ENCODE results near the gene SMIM8.

SMIM8 gene

DNA sequence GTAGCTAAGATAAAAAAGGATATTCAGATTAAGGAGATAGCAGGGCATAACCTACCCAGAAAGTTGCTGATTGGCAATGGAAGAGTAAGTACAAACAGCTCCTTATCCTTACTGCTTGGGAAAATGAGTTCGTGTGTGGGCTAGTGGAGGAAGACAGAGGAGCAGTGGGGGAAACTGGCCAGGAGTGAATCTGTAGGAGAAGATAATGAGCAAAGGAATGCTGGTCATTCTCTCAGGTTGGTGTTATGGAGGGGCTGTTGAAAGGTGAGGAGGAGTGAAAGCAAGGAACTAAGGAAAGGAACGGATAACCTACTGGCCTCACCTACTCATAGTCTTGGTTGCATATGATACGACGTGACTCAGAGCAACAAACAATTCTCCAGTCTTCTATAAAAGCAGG, 14.0 kb downstream of the SMIM8 start:
- no peak for DNase-seq

DNA sequence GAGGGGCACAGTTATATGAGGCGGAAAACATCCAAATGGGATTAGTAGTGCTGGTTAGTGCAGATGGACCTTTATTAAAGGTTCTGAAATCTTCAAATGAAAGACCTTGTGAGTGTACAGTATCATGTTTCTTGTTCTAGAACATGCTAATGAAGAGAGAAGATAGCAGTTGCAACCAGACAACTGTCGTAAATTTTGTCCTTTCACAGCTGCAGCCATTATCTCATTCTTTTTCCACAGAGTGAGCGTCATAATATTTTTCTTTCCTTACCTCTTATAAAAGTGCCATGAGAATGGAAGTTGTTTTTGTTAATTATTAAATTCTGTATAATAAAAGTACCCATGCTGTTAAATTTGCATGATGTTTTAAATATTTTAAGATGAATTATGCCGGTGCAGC, 17.8 kb downstream of the SMIM8 start:
- DNase-seq = no peak

DNA sequence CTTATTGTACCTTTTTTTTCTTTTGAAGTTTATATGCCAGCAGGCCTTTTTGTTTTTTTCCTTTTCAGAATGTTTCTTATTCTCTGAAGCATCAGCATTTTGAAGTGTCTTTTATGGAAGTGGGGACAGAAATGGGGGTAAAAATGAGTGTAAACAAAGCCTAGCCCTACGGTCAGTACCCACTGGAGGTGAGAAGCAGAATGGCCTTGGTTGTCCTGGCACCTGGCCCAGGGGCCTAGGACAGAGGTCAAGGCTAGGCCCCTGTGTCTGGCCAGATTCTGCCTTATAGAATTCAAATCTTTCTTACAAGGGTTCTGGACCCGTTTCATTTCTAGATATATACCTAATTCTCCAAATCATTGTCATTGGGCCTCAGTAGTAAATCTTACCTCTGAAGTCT, 18.8 kb downstream of the SMIM8 start:
- no peak for DNase-seq

DNA sequence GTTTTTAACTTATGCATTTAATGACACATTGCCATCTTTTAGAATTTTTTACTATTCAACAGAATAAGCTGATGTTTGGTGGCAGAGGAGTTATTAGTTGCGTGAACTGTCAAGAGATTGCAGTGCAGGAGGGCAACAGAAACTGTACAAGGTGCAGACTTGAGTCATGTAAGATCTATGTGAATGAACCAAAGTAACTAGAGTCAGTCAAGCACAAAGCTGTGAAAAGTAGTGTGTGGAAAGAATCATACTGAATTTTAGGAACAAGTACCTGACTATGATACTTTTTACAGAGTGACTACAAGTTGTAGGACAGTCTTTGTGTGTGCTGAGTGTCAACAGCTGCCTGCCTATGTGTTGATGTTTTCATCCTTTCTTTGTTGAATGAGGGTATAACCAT, 19.5 kb downstream of the SMIM8 start:
- no peak for DNase-seq

DNA sequence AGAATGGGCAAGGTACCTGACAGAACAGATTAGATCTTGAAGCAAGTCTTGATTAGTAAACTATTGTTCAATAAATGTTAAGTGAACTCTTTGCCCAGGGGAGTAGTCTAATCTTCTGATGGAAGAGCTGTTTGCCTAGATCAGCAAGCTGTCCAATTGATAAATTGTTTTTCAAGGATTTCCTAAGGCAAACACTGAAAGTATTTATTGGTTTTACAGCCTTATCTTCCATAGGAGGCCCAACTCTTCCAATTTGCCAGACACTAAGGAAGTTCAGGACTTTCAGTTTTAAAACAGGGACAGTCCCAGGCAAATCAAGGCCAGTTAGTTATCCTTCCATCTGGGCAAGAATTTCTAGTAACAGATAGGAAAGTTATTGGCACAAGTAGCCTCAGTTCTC, 20.4 kb downstream of the SMIM8 start:
- DNase-seq = no peak

DNA sequence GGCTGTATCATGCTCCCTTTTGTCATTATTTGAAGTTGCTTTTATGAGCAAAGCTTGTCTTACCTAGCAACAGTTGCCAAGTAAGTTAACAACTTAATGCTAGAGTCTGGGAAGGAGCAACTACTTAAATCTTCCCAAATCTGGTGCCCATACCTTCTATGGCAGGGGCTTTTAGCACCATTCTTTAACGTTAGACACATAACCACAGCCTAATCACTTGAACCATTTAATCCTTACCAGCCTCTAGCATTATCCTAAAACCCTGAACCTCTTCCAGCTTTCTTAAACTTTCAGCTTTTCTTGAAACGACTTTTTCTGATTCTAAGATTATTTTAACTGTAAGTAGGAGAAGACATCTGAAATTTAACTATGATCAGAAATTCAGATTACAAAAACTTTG, 22.3 kb downstream of the SMIM8 start, which contains the start of gene C6orf163:
Gene C6orf163, plus strand, starts transcription at position 83 of the 400 bp plus-strand sequence. Its CDS starts 287 bp downstream, at position 370.
- no peak for DNase-seq

DNA sequence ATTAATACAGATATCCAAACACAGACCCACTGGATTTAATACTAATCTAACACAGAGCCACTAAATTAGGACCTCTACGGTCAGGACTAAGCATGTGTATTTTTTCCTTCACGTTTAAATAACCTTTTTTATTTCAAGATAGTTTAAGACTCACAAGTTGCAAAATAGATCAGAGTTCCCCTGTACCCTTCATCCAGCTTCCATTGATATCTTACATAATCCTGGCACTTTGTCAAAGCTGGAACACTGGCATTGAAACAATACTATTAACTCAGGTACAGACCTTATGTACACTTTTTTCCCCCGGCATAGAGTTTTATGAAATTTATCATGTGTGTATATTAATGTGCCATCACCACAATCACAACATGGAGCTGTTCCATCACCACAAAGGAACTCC, 24.3 kb downstream of the SMIM8 start:
- DNase-seq = no peak

DNA sequence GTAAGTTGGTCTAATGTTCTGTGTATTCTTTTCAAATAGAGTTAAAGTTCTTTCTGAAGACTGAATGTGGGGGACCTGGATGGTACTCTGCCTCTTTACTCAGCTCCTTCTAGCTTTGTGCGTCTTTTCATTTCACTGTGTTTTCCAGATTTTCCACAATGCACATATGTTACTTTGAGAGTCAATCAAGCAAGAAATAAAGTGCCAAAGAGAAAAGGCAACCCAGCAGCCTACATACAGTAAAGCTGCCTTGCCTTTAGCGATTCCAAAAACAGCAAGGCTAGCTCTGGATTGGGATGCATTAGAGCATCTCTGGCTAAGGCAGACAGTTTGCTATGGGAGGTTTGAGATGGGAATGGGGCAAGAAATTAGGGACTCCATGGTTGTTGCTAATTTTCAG, 27.5 kb downstream of the SMIM8 start:
- no peak for DNase-seq

DNA sequence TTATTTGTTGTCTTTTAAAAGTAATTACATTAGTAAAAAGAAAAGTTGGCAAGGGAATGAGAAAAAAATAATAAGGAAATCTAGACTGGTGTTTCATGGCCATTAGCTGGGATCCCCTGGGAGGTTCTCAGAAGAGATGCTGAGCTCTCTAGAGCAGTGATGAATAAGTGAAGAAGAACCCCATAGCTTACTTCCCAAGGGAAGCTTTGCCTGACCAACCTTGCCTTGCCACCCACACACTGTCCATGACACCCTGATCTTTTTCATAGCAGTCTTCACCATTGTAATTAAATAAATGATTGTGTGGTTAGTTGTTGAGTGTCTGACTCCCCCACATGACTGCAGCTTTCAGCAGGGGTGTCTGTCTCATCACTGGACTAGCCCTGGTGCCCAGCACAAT, 28.1 kb downstream of the SMIM8 start:
- DNase-seq = no peak

DNA sequence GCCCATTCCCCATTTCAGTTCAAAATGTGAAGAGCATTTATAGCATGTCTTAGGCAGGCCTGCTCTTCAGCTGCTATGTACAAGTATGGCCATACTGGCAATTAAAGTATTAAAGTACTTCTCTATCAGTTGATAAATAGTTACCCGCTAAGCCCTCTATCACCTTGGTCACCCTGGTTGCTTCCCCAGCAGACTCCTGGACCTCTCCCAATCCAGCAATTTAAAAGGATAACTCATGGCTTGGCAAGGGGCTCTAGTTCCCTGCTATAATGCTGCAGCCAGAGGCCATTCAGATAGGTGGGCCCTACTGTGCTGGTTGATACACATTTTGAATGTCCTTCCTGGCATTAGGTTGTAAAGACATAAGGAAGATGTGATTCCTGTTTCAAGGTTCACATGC, 29.2 kb downstream of the SMIM8 start:
- DNase-seq = no peak

DNA sequence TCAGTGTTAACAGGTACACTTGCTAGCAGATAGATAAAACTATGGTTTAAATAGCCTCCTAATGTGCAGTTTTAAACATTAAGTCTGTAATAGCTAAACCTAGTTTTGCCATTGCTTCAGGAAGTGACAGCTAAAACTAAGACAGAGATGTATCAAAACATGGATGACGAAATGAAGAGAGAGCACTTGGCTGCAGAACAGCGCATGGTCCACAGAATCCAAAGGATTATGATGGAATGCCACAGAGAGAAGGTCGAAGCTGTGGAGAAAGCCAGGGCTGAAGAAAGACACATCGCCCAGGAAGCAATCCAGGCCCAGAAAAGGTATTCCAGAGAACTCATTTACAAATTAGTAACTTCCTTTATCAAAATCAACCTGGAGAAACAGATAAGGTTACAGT, 33.8 kb downstream of the SMIM8 start:
- DNase-seq = no peak

DNA sequence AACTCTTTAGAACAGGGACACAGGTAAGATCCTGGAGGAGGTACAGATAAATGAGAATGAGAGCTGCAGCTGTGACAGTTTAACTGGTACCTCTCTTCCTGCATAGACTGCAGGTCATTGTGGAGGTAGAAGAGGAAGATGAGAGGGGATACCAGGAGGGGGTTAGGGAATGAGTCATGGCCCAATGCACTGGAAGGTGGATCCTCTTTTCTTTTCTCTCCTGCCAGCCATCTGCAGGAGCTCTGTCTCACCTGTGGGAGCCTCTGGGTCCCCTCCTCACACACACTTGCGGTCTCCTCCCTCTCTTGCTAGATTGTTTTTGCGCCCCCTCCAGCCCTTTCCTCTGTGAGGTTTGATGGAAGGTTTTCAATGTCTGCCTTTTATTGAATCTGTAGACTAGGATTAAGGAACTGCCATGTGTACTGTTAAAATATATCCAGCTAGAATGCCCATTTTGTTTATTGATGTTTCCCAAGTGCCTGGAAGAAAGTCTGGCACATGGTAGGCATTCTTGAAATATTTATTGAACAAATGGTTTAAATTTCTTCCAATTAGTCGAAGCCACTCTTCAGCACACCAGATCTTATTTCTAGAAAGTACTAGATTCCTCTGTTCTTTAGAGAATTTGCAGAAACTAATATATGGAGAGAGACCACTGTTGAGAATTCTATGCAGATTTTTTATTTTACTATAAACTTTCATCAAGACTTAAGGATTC, 35.2 kb downstream of the SMIM8 start:
- no peak for DNase-seq

DNA sequence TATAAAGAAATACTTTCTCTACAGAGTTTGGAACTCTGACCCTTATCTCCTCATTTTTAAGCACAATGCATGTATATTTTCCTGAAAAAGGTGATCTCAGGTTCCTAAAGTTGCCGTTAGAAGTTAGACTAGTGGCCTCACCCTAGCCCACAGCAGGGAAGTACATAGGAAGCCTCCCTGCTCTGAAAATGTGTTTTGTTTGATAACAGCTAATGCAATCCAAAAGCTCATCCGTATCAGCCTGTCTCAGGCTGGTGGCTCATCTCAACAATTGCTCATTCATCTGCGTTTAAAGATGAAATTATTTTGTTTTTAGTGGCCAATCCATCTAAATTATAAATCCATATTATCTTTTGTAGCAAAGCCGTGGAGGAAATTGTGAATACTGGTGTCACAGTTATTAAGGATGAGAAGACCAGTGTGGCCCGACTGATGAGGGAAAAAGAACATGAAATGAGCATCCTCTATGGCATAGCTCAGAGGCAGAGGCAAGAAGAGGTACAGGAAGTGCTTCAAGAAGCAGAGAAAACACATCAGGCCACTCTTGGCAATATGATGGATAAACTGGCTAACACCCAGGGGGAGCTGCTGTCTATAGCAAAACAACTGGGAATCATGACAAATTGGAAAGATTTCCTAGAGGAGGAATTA, 42.3 kb downstream of the SMIM8 start:
- DNase-seq = no peak

DNA sequence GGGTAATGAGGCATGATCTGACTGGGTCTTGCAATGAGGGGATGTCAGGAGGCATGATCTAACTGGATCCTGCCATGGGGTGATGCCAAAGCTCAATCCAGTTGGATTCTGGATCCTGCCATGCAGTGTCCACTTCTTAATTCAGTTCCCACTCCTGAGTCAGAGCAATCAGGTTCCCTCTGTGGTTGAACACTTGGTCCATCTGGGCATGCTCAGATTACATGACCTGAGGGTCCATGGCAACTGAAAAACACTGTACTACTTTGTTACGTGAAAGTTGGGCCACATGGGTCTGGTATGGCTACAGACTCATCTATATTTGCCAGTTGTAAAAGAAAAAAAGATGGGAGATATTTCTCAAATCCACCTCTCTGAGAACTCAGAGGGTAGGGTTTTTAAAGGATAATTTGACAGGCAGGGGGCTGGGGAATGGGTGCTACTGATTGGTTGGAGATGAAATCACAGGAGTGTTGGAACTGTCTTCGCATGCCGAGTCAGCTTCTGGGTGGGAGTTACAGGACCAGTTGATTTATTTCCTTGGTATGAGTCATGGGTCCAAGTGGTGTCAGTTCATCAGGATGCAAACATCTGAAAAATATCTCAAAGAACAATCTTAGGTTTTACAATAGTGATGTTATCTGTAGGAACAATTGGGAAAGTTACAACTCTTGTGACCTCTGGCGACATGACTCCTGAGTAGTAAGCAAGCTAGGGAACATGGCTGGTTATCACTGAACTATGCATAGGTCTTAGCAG, 43.9 kb downstream of the SMIM8 start:
- no peak for DNase-seq

DNA sequence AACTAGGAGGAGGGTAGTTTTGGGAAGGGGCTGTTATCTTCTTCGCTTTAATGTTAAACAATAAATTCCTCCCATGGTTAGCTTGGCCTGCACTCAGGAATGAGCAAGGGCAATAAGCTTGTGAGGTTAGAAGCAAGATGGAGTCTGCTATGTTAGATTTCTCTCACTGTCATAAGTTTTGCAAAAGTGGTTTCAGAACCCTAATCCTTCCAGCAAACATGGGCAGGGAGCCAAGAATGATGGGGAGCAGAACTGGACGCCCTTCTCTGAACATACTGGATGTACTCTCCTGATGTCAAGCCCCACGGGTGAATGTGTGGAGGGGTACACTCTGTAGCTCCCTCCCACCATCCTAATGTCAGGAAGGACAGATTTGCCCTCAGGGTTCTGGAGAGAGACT, 44.5 kb downstream of the SMIM8 start:
- DNase-seq = no peak

DNA sequence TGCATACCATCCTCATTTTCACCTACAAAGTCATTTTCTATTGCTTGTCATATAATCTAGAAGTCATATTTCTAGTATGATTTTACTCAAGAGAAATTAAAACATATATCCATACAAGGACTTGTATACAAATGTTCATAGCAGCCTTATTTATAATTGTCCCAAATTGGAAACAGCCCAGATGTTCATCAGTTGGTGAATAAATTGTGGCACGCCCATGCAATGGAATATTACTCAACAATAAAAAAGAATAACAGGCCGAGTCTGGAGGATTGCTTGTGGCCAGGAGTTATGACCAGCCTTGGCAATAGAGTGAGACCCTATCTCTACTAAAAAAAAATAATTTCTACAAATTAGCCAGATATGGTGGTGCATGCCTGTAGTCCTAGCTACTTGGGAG, 51.0 kb downstream of the SMIM8 start:
- DNase-seq = no peak

DNA sequence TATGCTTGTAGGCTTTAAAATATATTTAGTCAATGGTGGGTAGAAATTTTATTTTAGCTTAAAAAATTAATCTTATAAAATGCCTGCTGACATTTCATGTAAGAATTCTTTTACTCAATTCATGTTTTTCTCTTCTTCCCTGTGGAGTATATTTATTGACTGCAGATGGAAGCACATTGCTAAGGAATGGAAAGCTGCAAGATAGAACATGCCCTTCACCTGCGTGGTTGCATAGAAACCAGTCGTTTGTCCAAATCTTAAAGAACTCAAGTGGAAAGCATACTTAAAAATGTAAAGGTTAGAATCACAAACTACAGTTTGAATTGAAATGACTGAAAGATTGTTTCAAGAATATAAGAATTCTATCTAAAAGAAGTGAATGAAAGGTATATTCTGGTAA, 52.9 kb downstream of the SMIM8 start:
- no peak for DNase-seq

DNA sequence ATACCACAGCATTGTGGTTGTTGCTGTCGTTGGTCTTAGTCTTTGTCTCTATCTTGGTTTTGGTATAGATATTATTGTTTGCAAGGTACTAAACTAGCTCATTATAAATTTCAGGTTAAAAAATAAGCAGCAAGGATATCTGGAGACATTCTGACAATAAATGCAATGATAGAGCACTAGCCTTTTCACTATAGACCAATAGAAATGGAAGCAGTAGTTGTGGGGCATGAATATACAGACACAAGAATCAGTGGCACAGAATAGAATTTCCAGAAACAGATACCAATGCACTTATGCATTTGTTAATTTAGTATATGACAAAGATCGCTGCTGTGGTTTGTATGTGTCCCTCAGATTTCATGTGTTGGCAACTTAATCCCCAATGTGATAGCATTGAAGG, 54.3 kb downstream of the SMIM8 start:
- DNase-seq = no peak

DNA sequence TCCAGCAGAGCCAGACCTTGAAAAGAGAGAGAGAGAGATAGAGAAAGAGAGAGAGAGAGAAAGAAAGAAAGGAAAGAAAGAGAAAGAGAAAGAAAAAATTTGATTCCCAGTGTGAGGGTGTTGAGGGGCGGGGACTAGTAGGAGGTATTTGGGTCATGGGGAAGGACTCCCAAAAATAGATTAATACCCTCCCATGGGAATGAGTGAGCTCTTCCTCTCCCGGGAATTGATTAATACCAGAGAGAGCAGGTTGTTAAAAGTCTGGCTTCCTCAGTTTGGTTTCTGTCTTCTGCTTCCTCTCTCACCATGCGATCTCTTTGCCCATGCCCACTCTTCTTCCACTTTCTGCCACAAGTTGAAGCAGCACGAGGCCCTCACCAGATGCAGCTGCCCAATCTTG, 56.6 kb downstream of the SMIM8 start:
- DNase-seq = no peak

DNA sequence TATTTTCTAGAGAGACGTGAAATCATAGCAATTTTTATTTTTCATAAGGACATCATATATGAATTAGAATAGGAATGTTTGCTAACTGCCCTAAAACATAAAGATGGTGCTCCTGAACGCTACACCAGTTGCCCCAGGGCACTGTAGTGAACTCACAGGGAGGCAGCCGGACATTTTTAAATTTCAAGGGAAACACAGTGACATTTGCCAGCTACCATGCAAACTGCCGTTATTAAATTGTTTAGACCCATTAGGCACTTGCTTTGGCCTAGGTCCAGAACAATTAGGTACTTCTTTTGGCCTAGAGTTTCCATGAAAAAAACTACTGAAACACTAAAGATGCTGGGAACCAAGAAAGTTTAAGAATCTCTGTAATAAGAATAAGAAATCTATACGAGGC, 60.5 kb downstream of the SMIM8 start:
- DNase-seq = no peak

DNA sequence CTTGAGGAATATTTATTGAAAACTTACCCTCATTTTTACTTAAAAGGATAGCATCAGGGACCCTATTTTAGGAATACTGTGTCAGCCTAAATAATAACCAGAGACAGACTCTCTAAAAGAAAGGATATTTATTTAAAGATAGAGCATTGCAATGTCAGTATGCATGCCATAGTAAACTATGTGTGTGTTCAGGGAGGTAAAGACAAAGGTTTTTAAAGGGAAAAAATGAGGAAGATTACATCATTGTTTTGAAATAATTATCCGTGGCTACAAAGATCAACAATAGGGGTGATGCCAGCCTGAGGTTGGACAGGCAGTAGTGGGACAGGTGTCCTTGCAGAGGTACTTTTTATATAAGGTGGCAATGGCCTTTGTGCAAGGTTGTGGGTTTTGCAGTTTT, 61.6 kb downstream of the SMIM8 start:
- DNase-seq = no peak

DNA sequence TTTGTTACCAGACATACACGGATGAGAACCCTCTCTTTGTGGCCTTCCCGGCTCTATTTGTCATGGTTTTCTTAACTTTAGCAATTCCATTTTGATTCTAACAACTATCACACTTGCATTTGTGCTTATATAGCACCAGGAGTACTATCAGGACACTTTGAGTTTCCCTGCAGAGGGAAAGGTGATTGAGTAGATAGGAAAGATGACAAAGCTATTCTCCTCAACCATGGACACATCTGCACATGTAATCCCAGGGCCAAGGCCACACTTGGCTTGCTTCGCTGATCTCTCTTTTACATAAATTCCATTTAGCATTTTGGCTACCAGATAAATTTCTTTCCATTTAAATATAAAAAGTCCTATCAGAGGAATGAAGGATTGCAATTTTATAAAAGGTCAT, 62.1 kb downstream of the SMIM8 start:
- no peak for DNase-seq

DNA sequence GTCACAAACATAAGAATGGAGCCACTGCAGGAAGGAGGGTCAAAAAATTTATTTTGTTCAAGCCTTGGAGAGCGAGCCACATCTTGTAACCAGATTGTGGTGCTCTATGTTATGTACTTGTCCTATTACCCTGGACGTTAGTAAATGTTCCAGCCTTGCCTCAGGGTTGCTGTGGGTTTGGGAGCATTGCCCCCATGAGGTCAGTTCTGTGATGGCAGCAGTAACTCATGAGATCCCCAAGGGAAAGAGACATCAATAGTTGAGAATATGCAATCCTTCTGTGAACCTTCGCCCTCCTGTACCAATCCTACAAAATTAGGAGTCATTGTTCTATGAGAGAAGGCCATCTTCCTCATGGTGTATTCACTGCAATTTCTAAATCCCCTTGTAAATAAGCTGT, 68.9 kb downstream of the SMIM8 start:
- no peak for DNase-seq

Data from right forelimb (tissue), 1 donor.